PFSK-1 (cell line): ENCODE data around the gene CHRM4.

Experiments used
- FOXP2 ChIP-seq: optimal IDR thresholded peaks from 2 replicates; pipeline ENCODE3; 2011; ENCODE audit warnings: borderline replicate concordance, control low read depth, inconsistent platforms; ENCODE audit not compliant: insufficient read depth; ENCODE audit errors: extremely low read length, extremely low read depth
- POLR2AphosphoS5 ChIP-seq: IDR thresholded peaks from 2 replicates; pipeline ENCODE4 v1.6.1; 2012; ENCODE audit warnings: low read depth, mild to moderate bottlenecking, control low read depth, low read length, moderate library complexity
- REST ChIP-seq, 2 experiments: IDR thresholded peaks; 2 replicates each; pipeline versions ENCODE4 v1.6.1 to v1.8.0; 2011 to 2012; ENCODE audit warnings: low read depth in 2 of 2, low read length in 2 of 2, control low read depth in 1 of 2, inconsistent platforms in 1 of 2, mild to moderate bottlenecking in 1 of 2, moderate library complexity in 1 of 2; ENCODE audit not compliant: insufficient read depth in 1 of 2
- SIN3A ChIP-seq: IDR thresholded peaks from 2 replicates; pipeline ENCODE4 v1.6.1; 2012; ENCODE audit warnings: mild to moderate bottlenecking, low read length, moderate library complexity, borderline replicate concordance; ENCODE audit not compliant: insufficient read depth
- TAF1 ChIP-seq: IDR thresholded peaks from 2 replicates; pipeline ENCODE4 v1.6.1; 2012; ENCODE audit warnings: low read length, control low read depth, borderline replicate concordance; ENCODE audit not compliant: insufficient read depth

CHRM4 gene

GRCh38 chr11:46375392-46376101 is 16.0 kb downstream of the CHRM4 start:
- no peak for TF ChIP-seq SIN3A
- TF ChIP-seq POLR2AphosphoS5, result no peak
- TF ChIP-seq REST (IDR thresholded peaks at IDR 0.05; ENCODE audit: insufficient read depth in 1 of 2, low read depth in 2 of 2, low read length in 2 of 2), result no peak
- TF ChIP-seq FOXP2, result no peak
- TF ChIP-seq TAF1, result no peak

DNA sequence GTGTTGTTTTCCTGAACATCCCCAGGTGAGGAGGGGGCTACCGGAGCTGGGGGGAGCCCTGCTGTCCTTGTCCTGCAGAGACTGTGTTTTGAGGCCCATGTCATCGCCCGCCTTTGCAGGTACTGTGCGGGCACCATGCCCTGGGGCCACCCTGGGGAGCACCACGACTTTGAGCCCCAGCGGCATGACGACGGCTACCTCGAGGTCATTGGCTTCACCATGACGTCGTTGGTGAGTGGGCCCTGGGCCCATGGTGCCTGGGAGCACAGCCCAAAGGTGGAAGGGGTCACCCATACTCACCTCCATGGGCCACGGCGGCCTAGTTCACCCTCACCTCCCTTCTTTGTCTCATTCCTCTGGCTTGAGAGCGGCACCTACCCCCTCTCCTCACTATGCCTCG is 16.8 kb downstream of the CHRM4 start:
- TF ChIP-seq FOXP2 (no peak), TAF1 (no peak), SIN3A (no peak), REST (IDR thresholded peaks at IDR 0.05; ENCODE audit: insufficient read depth in 1 of 2, low read depth in 2 of 2, low read length in 2 of 2) (no peak), POLR2AphosphoS5 (no peak)

DNA sequence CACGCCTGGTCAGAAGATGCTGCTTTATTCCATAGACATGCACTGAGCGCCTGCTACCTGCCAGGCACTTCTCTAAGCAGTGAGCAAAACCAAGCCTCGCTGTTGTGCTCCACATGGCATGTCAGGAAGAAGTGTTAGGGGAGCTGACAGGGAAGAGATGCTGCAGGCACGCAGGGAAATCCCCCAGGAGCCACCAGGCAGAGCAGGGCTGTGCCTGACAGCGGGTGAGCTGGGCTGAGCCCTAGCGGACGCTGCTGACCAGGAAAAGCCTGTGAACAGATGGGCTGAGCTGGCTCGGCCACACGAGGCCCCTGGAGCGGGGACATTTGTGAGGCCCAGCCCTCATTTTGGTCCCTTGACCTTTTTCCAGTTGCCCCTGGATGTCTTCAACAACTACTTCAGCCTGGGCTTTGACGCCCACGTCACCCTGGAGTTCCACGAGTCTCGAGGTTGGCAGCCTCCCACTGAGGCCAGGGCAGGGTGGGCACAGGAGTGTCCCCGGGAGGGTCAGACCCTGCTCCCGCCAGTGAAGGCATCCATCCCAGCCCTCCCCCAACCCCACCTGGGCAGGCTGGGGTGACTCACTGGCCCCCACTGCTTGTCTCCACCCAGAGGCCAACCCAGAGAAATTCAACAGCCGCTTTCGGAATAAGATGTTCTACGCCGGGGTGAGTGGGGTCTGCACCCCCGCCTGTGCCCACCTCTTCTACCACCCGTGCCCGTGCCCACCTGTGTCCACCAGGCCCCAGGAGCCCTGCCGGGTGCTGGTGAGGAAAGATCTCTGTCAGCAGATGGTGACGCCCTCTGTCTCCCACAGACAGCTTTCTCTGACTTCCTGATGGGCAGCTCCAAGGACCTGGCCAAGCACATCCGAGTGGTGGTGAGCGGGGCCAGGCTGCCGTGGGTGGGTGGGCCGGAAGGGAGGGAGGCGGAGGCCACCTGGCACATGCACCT is 17.5 kb downstream of the CHRM4 start:
- no peak for TF ChIP-seq POLR2AphosphoS5
- no peak for TF ChIP-seq REST (IDR thresholded peaks at IDR 0.05; ENCODE audit: insufficient read depth in 1 of 2, low read depth in 2 of 2, low read length in 2 of 2)
- TF ChIP-seq FOXP2, result no peak

GRCh38 chr11:46372086-46372485 is 19.5 kb downstream of the CHRM4 start:
- TF ChIP-seq TAF1 (no peak), FOXP2 (no peak), SIN3A (no peak), POLR2AphosphoS5 (no peak), REST (IDR thresholded peaks at IDR 0.05; ENCODE audit: insufficient read depth in 1 of 2, low read depth in 2 of 2, low read length in 2 of 2) (no peak)
